HG03378 (cell line): Measurements from ENCODE around the gene IPCEF1.
A peak's percentile ranks its signal among the peaks of the same experiment; 100 is the strongest.
"Not testable (repeated sequence)": the region's sequence is repeated elsewhere in the genome, so short reads cannot be mapped to it uniquely, and the experiment has no call there.

Experiments
- ATAC-seq: cut with Tn5 transposase; IDR thresholded peaks from one replicate; pipeline ENCODE4 v1.9.1; 2021; ENCODE audit warnings: mild to moderate bottlenecking, moderate library complexity; ENCODE audit not compliant: unreplicated experiment

The IPCEF1 gene

DNA sequence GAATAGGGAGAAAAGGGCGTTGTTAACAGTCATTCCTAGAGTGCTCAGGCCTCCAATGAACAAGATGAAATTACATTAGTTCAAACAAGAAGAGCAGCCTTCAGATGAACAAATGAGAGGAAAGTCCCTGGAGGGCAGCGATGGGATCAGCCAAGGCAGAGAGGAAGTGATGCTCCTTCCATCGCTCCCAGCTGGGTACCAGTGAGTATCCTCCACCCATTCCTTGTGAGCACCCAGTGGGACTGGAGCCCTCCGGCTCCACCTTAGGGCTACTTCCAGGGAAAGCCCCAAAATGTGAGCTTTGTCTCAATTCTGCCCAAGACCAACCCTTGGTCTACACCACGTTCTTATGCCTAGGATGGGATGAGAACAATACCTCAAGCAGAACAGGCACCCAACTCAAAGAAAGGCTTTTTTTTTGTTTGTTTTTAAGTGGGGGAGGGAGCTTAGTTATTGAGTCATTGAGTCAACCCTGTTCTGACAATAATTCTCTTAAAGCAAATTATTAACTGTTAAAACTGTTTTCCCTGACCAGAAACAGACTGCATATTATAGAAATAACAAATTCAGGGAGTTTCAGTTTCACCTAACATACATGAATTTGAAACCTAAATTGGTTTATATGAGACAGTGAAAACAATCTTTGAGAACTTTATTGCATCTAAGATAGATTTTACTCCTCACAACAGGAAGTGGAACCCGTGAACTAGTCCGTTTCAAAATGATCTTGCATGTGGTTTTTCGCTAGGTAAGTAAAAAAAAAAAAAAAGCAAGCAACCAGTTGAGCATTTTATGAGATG is 106.9 kb downstream of the IPCEF1 start:
- ATAC-seq: peak; percentile 82

DNA sequence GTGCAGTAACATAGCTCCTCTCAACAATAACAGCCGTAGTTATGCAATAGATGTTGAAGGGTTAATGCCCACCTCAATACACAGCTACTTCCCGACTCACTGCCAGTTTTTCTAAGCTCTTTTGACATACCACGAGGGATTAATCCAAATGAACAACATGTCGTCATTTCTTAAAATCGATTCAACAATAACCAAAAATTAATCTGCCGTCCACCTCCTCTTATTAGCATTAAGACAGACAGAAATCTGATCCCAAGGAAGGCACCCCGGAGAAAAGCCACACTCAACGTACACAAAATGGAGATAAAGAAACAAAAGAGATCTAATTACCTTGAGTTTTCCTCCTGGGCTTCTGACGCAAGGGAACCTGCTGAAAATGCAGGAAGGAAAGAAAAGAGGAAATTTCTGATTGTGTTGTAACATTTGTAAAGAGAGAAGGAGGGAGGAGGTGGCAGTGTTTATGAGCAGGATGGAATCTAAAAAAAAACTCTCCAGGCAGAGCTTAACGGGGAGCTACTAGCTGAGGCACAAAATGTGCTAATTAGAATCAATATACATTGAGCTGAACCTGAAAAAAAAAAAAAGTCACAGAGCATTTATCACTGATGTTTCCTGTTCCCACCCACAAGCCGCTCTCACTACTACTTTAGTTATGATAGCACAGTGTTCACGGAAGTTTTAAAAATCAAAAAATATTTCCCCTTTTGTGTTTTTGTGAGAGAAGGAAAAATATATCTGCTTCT is 109.3 kb downstream of the IPCEF1 start:
- peak; percentile 51 for ATAC-seq

DNA sequence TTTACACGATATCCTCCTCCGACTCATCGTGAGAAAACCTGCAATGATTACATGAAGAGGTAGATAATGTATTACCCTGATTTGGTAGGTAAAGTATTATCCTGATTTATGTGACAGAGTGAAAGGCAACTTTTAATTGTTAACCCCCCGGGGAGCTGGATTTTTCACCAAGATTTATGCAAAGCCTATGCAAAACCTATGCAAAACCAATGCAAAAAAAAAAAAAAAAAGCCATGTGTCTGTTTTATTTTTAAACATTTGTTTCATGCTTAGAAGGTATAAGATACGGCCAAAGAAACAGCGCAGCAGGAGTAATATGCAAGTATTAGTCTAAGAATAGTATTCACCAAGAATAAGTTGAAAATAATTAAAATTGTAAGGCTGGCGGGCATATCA is 109.9 kb downstream of the IPCEF1 start:
- no peak for ATAC-seq

DNA sequence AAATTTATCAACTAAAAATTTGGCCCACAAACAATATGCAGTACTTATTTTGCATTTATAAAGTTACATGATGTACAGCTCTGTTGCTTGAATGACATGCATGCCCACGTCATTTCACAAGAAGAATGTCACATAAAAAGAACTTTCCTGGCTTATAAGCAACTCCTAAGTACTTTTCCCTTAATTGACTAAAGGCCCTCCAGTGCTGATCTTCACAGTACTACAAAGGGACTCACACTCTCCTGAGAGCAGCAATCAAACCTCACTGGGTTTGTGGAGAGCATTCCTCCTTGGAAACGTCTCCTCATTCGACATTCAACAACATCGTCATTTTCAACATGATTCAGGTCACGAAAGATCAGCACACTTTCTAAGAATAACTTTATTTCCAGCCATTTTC is 111.1 kb downstream of the IPCEF1 start:
- no peak for ATAC-seq

DNA sequence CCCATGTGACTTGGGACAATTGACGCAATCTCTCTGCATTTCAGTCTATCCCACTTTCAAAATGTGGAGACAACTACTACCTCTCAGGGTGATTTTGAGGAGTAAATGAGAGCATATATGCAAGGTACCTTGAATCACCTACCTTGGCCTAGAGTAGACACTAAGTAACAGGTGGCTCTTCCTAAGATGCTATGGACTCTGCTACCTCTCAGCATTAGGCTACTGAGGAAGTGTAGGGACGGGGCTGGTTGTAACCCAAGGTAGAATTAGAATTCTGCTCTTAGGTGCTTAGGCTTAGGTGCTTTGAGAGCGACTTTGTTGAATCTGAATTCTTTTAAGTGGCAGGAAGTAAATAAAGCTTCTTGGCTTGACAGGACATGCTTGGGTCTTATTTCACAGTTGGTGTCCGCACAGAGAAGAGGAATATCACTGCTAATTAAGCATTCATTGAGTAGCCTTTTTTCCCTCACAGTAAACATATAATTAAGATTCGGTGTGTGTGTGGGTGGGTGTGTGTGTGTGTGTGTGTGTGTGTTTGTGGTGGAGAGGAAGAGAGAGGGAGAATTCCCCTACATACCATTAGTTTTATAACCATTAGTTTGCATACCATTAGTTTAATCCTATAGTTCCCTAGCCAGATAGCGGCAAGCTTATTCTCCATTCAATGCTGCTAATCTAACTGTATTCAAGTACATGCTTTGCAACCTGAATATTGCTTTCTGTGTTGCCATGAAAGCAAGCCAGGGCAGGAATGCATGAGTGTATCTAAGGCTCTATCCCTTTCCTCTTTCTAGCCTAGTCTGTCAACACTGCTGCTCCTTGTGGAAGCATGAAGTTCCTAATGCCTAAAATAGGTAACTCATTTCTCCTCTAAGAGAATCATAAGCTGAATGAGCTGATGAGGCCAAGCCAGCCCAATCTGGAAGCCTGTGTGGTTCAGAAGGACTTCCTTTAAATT is 112.5 kb downstream of the IPCEF1 start:
- no peak for ATAC-seq

DNA sequence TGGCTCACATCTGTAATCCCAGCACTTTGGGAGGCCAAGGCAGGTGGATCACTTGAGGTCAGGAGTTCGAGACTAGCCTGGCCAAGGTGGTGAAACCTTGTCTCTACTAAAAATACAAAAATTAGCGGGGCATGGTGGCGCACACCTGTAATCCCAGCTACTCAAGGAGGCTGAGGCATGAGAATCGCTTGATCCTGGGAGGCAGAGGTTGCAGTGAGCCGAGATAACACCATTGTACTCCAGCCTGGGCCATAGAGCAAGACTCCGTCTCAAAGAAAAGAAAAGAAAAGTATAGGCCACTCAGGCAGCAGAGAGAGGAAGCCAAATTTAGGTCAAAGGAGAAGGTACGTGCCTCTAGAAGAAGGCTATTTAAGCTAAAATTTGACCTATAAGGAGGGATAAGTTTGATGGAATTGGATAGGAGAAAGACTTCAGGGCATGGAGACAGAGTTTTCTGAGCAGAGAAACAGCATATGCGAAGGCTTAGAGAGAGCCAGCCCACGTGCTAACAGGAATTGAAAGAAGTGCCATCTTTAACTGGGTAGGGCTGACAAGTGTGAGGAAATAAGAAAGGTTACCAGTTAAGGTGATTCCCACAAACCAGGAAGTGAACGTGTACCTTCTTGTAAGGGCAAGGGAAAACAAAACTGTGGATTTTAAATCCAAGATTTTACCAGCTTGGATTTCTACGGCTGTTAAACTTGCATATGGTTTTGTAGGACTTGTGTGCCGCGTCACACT is 113.8 kb downstream of the IPCEF1 start:
- no peak for ATAC-seq

DNA sequence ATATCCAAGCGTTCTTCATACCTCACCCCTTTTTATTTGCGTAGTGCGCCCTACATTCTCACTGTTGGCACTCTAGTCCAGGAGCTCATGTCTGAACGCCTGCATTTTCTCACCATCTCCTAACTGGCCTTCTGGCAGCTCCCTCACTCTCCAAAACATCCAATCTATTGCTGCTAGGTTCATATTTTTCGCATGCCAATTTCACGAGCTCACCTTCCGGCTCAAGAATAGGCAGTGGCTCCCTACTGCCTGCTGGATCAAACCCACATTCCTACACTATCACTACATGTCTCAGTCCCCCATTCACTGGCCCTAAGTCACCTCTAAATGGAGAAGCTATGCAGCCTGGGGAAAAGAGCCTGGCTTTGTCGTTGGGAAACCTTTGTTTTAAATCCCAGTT is 115.0 kb downstream of the IPCEF1 start:
- no peak for ATAC-seq

DNA sequence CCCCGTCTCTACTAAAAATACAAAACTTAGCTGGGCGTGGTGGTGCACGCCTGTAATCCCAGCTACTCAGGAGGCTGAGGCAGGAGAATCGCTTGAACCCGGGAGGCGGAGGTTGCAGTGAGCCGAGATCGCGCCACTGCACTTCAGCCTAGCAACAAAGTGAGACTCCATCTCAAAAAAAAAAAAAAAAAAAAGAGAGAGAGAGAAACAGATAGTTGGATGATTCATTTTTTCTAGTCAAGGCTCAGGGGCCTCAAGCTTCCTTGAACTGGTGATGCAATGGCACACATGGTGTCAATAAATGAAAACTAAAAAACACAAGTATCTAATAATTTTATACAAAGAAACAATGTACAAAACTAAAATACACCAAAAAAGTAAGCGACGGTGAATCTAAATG is 115.5 kb downstream of the IPCEF1 start:
- ATAC-seq: not testable (repeated sequence)

DNA sequence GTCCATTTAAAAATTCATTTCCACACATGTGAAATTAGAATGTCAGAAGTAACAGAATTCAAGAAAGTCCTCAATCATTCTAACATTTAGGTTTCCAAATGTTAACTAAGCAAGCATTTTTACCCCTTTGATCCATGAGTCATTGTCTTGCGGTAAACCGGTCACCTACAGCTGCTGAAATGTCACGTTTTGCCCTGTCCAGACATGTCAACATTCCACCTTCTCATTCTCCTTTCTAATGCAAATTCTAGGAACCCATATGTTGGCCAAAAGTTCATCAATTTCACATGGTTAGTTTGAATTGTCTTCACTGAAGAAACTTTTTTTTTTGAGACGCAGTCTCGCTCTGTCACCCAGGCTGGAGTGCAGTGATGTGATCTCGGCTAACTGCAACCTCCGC is 117.2 kb downstream of the IPCEF1 start:
- ATAC-seq: no peak

DNA sequence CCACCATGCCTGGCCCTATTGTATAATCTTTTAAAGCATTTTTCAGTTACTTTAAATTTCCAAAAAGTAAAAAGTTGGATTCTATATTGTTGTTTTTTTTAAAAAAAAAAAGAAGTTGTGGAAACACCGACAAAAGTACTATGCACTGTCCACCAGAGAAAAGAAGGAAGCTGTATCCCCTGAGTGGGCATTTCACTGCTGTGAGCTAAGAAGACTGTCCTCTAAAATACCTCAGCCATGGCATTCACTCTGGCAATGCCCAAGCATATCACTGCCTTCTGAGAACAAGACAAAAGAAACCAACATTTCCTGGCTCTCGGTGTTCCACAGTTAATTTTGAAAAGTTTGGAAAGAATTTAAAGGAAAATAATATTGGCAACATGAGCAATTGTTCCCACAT is 117.8 kb downstream of the IPCEF1 start:
- ATAC-seq: no peak

DNA sequence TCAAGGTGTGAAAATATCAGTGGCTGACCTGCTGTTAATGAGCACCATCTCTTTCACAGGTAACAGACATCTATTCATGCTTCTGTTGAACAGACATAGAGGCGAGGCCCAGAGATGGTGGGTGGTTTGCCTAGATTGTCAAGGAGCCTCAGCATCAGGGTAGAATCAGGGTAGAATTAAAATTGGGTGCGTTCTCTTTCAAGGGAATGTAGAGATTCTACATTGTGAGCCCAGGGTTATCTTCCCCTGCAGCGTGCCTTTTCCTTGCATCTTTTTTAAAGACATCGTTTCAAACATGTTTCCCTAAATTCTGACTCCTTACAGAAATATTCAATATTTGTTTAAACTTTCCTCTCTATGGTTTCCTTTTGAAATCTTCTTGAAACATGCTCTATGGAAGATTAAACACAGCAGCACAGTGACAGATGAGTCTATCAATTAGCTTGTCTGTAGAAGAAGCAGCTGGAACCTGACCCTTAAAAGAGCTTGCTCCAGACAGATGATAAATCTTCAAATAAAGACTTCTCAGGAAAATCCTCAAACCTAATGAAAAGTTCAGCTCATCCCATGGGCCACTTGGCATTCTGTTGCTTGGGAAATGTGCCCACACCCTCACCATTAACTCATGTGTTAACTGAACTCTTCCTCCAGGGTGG is 119.8 kb downstream of the IPCEF1 start:
- ATAC-seq: no peak

DNA sequence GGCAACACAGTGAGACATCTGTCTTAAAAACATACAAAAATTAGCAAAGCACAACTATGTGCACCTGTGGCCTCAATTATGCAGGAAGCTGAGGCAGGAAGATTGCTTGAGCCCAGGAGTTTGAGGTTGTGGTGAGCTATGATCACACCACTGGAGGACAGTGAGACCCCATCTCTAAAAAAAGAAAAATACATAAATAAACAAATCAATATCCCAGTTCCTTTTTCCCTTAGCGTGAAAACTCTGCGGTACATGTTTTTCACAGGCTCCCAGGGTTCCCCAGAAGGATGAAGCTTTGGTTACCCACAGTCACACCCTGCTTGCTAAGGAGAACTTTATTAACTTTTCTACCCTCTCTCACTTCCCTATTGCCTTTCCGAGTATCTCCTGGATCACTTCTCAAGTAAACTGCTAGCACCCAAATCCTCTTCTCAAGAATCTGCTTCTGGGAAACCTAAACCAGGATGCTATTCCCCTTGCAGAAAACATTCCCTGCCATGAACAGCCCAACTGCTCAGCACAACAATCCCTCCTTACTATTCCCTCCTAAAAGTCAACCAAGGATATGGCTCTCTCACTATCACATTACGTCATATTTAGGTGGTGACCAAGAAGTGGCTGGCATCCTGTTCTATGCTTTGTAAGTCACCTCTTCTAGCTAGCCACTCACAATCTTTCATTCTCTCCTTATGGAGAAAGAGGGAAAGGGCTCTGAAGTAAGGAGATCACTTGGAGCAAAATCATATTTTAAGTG is 122.4 kb downstream of the IPCEF1 start:
- ATAC-seq: peak; percentile 50

DNA sequence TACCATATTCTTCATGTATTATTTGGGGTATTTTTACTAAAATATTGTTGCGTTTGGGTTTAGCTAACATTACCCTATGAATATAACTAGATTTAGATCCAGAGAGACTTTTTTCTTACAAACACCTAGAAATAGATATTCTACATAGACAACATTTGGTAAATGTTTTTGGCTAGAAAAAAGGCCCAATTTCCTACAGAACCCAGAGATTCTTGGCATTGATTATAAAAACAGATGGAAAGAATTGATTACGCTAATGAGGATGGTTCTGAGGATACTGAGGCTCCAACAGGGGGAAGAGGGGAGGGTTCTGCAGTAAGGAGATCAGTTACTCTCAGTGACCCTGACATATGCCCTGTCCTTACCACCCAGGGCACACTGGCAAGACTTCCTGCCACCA is 123.2 kb downstream of the IPCEF1 start:
- no peak for ATAC-seq

DNA sequence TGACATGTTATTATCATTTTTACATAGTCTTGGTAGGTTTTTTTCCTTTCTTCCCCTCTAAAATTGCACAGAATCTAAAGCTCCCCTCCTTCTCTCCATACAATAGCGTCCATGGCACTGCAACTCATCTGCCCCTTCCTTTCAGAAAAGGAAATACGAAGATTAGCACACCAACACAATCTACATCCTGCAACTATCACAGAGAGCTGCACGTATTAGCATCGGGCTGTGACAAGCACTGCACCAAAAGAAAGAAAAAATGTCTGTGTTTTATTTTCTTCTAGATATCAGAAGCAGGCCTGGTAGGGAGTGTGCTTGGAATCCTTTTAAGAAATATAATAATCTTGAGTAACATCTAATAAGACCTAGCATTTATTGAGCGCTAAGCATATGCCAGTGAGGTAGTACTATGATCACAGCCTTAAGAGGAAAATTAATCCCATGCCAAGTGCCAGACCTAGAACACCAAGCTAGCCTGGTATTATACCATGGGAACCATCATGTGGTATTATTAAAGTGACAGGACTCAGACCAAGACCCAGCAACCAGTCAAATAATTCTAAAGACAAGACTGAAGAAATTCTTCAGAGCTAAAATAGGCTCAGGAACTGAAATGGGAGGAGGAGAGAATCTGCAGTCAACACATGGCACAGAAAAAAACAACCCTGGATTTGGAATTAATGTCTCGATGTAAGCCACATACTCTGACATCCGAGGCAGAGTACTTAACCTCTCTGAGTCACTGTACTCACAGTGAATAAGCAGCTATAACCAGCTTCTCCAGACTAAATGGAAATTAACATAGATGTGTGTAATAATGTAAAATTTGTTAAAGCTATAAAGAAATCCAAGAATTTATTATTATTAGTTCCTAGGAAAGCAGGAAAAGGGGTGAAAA is 124.3 kb downstream of the IPCEF1 start:
- no peak for ATAC-seq

DNA sequence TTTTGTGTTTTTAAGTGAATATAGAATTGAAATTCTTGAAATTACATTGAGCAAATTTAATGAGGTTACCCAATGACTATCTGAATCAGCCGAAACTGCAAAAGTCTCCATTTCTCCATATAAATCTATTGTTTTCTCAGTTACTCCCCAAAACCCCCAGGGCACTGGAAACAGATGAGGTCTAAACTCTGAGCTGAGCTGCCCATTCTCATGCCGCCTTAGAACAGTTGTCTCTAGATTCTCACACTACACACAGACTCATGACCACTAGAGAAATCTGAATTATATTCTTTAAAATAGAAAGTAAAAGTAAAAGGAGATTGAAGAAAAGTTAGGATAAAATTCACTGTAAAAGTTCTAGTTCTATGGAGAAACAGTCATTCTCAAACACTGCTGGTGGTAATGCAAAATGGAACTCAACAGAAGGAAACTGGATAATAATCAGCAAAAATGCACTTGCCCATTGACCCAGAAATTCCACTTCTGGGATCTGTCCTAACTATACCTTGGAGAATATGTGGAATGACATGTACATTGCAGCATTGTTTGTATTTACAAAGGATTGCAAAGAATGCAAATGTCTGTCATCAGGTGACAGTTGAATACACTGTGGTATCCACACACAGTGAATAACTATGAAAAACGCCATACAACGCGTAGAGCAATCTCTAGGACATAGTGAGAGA is 125.5 kb downstream of the IPCEF1 start:
- ATAC-seq: no peak

DNA sequence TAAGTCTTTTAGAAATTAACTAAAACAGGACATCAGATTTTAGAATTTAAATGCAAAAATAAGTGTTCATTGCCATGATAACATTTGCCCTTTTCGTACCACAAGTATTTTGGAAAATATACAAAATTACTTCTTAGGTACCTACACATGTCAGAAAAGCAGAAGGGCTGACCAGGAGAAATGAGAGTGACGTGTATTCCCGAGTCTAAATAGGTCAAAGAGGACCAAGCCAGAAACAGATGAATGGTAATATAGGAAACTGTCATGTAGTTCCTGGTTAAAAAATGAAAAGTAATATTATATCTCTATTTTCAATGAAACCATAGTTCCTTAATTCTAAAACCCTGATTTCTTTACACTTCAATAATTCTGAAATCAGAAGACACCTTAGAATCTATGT is 126.2 kb downstream of the IPCEF1 start:
- ATAC-seq: no peak

DNA sequence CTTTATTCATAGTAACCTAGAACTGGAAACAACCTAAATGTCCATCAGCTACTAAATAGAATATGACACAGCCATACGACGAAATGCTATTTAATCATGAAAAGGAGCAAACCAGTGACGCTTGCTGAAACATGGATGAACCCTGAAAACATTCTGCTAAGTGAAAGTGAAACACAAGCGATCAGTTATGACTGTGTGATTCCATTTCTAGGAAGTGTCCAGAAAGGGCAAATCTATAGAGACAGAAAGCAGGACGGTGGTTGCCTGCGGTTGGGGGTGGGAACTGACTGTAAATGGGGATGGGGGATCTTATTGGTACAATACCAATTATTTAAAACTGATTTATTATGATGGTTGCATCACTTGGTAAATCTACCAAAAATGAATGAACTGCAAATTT is 126.8 kb downstream of the IPCEF1 start:
- peak; percentile 86 for ATAC-seq

DNA sequence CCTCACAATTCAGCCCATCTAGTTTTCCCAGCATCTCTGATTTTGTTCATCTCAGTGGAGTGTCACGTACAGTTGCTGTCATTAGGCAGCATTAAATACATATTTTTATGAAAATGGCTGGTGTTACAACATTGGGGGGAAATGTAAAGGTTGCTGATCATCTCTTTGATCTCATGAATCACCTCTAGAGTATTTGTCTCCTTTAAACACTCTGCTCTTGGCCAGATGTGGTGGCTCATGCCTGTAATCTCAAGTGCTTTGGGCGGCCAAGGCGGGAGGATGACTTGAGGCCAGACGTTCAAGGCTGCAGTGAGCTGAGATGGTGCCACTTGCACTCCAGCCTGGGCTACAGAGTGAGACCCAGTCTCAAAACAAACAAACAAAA is 128.1 kb downstream of the IPCEF1 start:
- no peak for ATAC-seq
